Left ventricle myocardium inferior (tissue), 1 donor: ENCODE measurements around the gene CHRM5. TPM values are rescaled to one million over a fixed set of nuclear protein-coding genes. Genes with fewer than 3 reads are reported as not detected.

Source experiments
- DNase-seq: peaks from one replicate; pipeline ENCODE4 v3.0.0-alpha.2; 2020
- H3K27ac ChIP-seq: fragments of 200-600 bp; replicated peaks from 2 replicates; pipeline ENCODE4 v1.8.0; 2021
- H3K27me3 ChIP-seq: fragments of 200-600 bp; 2 replicates; pipeline ENCODE4 v1.8.0; 2021; ENCODE audit warnings: low read depth
- H3K36me3 ChIP-seq: fragments of 200-600 bp; 2 replicates; pipeline ENCODE4 v1.8.0; 2021
- H3K4me1 ChIP-seq: fragments of 200-600 bp; 2 replicates; pipeline ENCODE4 v1.8.0; 2021
- H3K4me3 ChIP-seq: fragments of 200-600 bp; 2 replicates; pipeline ENCODE4 v1.8.0; 2021; ENCODE audit warnings: mild to moderate bottlenecking, moderate library complexity
- H3K9me3 ChIP-seq: fragments of 200-600 bp; replicated peaks from 2 replicates; pipeline ENCODE4 v1.8.0; 2021
- CTCF ChIP-seq: fragments of 200-600 bp; IDR thresholded peaks from 2 replicates; pipeline ENCODE4 v1.8.0; 2021; ENCODE audit warnings: antibody characterized with exemption, mild to moderate bottlenecking, borderline replicate concordance
- intact Hi-C: fragments of 100-400 bp; cut with micrococcal nuclease; formaldehyde crosslinking; loops from one replicate; pipeline ENCODE4 v1.11.0; 2022
- total RNA-seq: library from RNA; stranded (reverse); fragmentation: NEBNext Ultra II Directional; extraction: Animal tissue kit (Norgen Biotek cat#: 25700); gene quantifications from one replicate; pipeline ENCODE4 v1.2.1, GENCODE V29; 2021
- donor health status: DM: no; HTN: yes; CAD: no; lungs with severe emphysema.

CHRM5 gene
- total RNA-seq, 1 donor from 2014 or later, result not detected

- no peak overlapping the region for H3K4me3 ChIP-seq
- H3K27me3 ChIP-seq, result no peaks in the 10 kb centered on the region
- no peak for TF ChIP-seq CTCF
- H3K4me1 ChIP-seq, result no peaks in the 10 kb centered on the region
- no peak for DNase-seq
- intact Hi-C loops, result no loop called here
- H3K27ac ChIP-seq, result no peak overlapping the region
- no peaks in the 10 kb centered on the region for H3K9me3 ChIP-seq
- peaks cover 7% of the 10 kb centered on the region for H3K36me3 ChIP-seq
Observed at GRCh38 chr15:33941279-33942063, 26.8 kb upstream of the CHRM5 start.

- no peak overlapping the region for H3K4me3 ChIP-seq
- peaks cover 7% of the 10 kb centered on the region for H3K36me3 ChIP-seq
- H3K9me3 ChIP-seq, result no peaks in the 10 kb centered on the region
- H3K4me1 ChIP-seq, result no peaks in the 10 kb centered on the region
- TF ChIP-seq CTCF, result no peak
- no peaks in the 10 kb centered on the region for H3K27me3 ChIP-seq
- intact Hi-C loops, result no loop called here
- DNase-seq, result no peak
- H3K27ac ChIP-seq, result no peak overlapping the region
Observed at GRCh38 chr15:33946152-33946551, 22.1 kb upstream of the CHRM5 start.

GRCh38 chr15:33955945-33956344, 12.4 kb upstream of the CHRM5 start:
- Histone ChIP-seq H3K4me3 (no peak overlapping the region), H3K36me3 (no peaks in the 10 kb centered on the region), H3K4me1 (no peaks in the 10 kb centered on the region), H3K27ac (no peak overlapping the region), H3K9me3 (peaks cover 9% of the 10 kb centered on the region), H3K27me3 (no peaks in the 10 kb centered on the region)
- no peak for TF ChIP-seq CTCF
- no peak for DNase-seq
- intact Hi-C loops, result no loop called here

GRCh38 chr15:33956397-33956796, 11.9 kb upstream of the CHRM5 start:
- DNase-seq, result no peak
- no peaks in the 10 kb centered on the region for H3K27me3 ChIP-seq
- H3K27ac ChIP-seq, result no peak overlapping the region
- H3K4me3 ChIP-seq, result no peak overlapping the region
- no peak for TF ChIP-seq CTCF
- H3K36me3 ChIP-seq, result no peaks in the 10 kb centered on the region
- H3K4me1 ChIP-seq, result no peaks in the 10 kb centered on the region
- intact Hi-C loops, result no loop called here
- H3K9me3 ChIP-seq, result peaks cover 9% of the 10 kb centered on the region

- Histone ChIP-seq H3K9me3 (no peaks in the 10 kb centered on the region), H3K4me3 (no peak overlapping the region), H3K4me1 (no peaks in the 10 kb centered on the region), H3K36me3 (no peaks in the 10 kb centered on the region), H3K27me3 (no peaks in the 10 kb centered on the region), H3K27ac (no peak overlapping the region)
- DNase-seq, result no peak
- intact Hi-C loops, result no loop called here
- TF ChIP-seq CTCF, result no peak
Observed at GRCh38 chr15:33959844-33960548, 8.3 kb upstream of the CHRM5 start.
